ENCODE results near the gene MAN1A1. TPM values are rescaled to one million over a fixed set of nuclear protein-coding genes. Genes with fewer than 3 reads are reported as not detected.

MAN1A1 gene
- total and polyA plus RNA-seq, 2 experiments from 2014 or later, result 2.0 to 8.7 TPM

DNA sequence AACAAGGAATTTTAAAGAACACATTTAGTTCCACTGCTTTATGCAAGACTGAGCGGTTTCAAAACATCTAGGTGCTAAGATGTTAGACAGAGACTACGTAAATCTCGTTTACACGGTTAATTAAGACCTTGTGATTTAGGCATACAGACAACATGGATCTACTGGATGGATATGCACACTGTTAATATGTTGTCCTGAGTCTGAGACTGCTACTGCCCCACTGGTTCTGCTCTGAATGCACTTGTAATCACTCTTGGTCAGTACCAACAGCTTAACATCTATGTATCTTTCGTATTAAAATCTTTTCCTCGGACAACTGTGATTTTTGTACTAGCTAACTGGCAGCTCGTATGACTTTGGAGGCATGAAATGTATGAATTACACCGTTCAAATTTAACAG lies 3.1 kb downstream of the MAN1A1 start (continued):
- TF ChIP-seq, protein P1, sequence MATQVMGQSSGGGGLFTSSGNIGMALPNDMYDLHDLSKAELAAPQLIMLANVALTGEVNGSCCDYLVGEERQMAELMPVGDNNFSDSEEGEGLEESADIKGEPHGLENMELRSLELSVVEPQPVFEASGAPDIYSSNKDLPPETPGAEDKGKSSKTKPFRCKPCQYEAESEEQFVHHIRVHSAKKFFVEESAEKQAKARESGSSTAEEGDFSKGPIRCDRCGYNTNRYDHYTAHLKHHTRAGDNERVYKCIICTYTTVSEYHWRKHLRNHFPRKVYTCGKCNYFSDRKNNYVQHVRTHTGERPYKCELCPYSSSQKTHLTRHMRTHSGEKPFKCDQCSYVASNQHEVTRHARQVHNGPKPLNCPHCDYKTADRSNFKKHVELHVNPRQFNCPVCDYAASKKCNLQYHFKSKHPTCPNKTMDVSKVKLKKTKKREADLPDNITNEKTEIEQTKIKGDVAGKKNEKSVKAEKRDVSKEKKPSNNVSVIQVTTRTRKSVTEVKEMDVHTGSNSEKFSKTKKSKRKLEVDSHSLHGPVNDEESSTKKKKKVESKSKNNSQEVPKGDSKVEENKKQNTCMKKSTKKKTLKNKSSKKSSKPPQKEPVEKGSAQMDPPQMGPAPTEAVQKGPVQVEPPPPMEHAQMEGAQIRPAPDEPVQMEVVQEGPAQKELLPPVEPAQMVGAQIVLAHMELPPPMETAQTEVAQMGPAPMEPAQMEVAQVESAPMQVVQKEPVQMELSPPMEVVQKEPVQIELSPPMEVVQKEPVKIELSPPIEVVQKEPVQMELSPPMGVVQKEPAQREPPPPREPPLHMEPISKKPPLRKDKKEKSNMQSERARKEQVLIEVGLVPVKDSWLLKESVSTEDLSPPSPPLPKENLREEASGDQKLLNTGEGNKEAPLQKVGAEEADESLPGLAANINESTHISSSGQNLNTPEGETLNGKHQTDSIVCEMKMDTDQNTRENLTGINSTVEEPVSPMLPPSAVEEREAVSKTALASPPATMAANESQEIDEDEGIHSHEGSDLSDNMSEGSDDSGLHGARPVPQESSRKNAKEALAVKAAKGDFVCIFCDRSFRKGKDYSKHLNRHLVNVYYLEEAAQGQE (IDR thresholded peaks at IDR 0.05; ENCODE audit: unreplicated experiment), result no peak
- no peak for TF ChIP-seq ZNF114 (CRISPR knock-in tag; IDR thresholded peaks at IDR 0.05)
- TF ChIP-seq ZNF331 (CRISPR knock-in tag; IDR thresholded peaks at IDR 0.05; ENCODE audit: low read depth), result no peak
- no peak for TF ChIP-seq POLR2AphosphoS5 (IDR thresholded peaks at IDR 0.05; ENCODE audit: low read depth)
- no peak for TF ChIP-seq CREB1 (CRISPR knock-in tag; IDR thresholded peaks at IDR 0.05; ENCODE audit: low read depth)
- TF ChIP-seq EZH2phosphoT487 (IDR thresholded peaks at IDR 0.05; ENCODE audit: unreplicated experiment), result no peak
- TF ChIP-seq, protein P2, sequence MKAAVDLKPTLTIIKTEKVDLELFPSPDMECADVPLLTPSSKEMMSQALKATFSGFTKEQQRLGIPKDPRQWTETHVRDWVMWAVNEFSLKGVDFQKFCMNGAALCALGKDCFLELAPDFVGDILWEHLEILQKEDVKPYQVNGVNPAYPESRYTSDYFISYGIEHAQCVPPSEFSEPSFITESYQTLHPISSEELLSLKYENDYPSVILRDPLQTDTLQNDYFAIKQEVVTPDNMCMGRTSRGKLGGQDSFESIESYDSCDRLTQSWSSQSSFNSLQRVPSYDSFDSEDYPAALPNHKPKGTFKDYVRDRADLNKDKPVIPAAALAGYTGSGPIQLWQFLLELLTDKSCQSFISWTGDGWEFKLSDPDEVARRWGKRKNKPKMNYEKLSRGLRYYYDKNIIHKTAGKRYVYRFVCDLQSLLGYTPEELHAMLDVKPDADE (IDR thresholded peaks at IDR 0.05), result no peak

DNA sequence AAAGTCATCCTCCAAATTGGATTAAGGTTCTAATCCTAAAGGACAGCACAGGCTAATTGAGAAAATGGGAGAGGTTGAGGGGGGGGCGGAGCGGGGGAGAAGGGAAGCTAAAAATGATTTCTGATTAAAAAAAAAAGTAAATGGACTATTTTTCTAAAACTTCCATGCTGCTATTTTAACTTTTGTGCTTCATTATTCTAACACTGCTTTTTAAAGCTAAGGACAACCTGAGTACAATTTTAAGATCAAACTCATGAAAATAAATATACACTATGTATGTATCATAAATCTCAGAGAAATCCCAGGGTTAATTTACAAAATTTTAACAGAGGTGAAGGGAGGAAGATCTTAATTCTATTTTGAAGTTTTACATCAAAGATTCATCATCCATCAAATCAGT lies 4.4 kb downstream of the MAN1A1 start:
- Histone ChIP-seq H3K27me3 (ENCODE audit: insufficient read depth) (peaks cover 29% of the 10 kb centered on the region), H3F3A (replicated peaks; ENCODE audit: low read depth) (no peaks in the 10 kb centered on the region), H3K4me2 (no peak overlapping the region), H3K36me3 (ENCODE audit: insufficient read depth) (no peaks in the 10 kb centered on the region), H3K4me1 (ENCODE audit: insufficient read depth) (peaks cover 20% of the 10 kb centered on the region), H3K27ac (ENCODE audit: low read depth) (no peak overlapping the region), H3K9me2 (ENCODE audit: insufficient read depth) (0 out of 2 replicates have a peak, but pooled peaks cover 2% of the 10 kb centered on the region), H4K20me1 (replicated peaks; ENCODE audit: insufficient read depth) (no peaks in the 10 kb centered on the region), H3K4me3 (no peak overlapping the region), H3K79me2 (replicated peaks; ENCODE audit: insufficient read depth) (no peaks in the 10 kb centered on the region), H2AFZ (no peak overlapping the region)
- ATAC-seq, result no peak
- no peak for DNase-seq (ENCODE audit: low spot score)
- H3K27ac Mint-ChIP-seq, result no peak overlapping the region
- H3K9me3 Mint-ChIP-seq, result no peaks in the 10 kb centered on the region; the same call in 2 of the 3 replicates
- H3K27me3 Mint-ChIP-seq (ENCODE audit: insufficient read depth, low read depth, poor library complexity), result peaks cover 7% of the 10 kb centered on the region
- peaks cover 24% of the 10 kb centered on the region; the same call in 2 of the 3 replicates for H3K4me1 Mint-ChIP-seq
- H3K36me3 Mint-ChIP-seq (ENCODE audit: low read depth), result no peaks in the 10 kb centered on the region
- no peak overlapping the region for H3K4me3 Mint-ChIP-seq
- TF ChIP-seq, protein P3, sequence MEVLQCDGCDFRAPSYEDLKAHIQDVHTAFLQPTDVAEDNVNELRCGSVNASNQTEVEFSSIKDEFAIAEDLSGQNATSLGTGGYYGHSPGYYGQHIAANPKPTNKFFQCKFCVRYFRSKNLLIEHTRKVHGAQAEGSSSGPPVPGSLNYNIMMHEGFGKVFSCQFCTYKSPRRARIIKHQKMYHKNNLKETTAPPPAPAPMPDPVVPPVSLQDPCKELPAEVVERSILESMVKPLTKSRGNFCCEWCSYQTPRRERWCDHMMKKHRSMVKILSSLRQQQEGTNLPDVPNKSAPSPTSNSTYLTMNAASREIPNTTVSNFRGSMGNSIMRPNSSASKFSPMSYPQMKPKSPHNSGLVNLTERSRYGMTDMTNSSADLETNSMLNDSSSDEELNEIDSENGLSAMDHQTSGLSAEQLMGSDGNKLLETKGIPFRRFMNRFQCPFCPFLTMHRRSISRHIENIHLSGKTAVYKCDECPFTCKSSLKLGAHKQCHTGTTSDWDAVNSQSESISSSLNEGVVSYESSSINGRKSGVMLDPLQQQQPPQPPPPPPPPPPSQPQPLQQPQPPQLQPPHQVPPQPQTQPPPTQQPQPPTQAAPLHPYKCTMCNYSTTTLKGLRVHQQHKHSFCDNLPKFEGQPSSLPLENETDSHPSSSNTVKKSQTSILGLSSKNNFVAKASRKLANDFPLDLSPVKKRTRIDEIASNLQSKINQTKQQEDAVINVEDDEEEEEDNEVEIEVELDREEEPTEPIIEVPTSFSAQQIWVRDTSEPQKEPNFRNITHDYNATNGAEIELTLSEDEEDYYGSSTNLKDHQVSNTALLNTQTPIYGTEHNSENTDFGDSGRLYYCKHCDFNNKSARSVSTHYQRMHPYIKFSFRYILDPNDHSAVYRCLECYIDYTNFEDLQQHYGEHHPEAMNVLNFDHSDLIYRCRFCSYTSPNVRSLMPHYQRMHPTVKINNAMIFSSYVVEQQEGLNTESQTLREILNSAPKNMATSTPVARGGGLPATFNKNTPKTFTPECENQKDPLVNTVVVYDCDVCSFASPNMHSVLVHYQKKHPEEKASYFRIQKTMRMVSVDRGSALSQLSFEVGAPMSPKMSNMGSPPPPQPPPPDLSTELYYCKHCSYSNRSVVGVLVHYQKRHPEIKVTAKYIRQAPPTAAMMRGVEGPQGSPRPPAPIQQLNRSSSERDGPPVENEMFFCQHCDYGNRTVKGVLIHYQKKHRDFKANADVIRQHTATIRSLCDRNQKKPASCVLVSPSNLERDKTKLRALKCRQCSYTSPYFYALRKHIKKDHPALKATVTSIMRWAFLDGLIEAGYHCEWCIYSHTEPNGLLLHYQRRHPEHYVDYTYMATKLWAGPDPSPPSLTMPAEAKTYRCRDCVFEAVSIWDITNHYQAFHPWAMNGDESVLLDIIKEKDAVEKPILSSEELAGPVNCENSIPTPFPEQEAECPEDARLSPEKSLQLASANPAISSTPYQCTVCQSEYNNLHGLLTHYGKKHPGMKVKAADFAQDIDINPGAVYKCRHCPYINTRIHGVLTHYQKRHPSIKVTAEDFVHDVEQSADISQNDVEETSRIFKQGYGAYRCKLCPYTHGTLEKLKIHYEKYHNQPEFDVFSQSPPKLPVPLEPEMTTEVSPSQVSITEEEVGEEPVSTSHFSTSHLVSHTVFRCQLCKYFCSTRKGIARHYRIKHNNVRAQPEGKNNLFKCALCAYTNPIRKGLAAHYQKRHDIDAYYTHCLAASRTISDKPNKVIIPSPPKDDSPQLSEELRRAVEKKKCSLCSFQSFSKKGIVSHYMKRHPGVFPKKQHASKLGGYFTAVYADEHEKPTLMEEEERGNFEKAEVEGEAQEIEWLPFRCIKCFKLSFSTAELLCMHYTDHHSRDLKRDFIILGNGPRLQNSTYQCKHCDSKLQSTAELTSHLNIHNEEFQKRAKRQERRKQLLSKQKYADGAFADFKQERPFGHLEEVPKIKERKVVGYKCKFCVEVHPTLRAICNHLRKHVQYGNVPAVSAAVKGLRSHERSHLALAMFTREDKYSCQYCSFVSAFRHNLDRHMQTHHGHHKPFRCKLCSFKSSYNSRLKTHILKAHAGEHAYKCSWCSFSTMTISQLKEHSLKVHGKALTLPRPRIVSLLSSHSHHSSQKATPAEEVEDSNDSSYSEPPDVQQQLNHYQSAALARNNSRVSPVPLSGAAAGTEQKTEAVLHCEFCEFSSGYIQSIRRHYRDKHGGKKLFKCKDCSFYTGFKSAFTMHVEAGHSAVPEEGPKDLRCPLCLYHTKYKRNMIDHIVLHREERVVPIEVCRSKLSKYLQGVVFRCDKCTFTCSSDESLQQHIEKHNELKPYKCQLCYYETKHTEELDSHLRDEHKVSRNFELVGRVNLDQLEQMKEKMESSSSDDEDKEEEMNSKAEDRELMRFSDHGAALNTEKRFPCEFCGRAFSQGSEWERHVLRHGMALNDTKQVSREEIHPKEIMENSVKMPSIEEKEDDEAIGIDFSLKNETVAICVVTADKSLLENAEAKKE (CRISPR knock-in tag; IDR thresholded peaks at IDR 0.05), result no peak
- no peak for TF ChIP-seq STAT1 (IDR thresholded peaks at IDR 0.05; ENCODE audit: unreplicated experiment)
- TF ChIP-seq JUNB (IDR thresholded peaks at IDR 0.05; ENCODE audit: unreplicated experiment), result no peak
- TF ChIP-seq, protein P1 (IDR thresholded peaks at IDR 0.05; ENCODE audit: unreplicated experiment), result no peak
- no peak for TF ChIP-seq EZH2phosphoT487 (IDR thresholded peaks at IDR 0.05; ENCODE audit: unreplicated experiment)
- TF ChIP-seq ZNF114 (CRISPR knock-in tag; IDR thresholded peaks at IDR 0.05), result no peak
- no peak for TF ChIP-seq EZH2 (IDR thresholded peaks at IDR 0.05; ENCODE audit: low read depth, unreplicated experiment)
